GM19397 (cell line): Measurements from ENCODE around the gene KCNIP1.

Experiments used
- ATAC-seq: cut with Tn5 transposase; IDR thresholded peaks from one replicate; pipeline ENCODE4 v1.9.1; 2021; ENCODE audit warnings: mild to moderate bottlenecking, moderate library complexity; ENCODE audit not compliant: unreplicated experiment

Gene KCNIP1

DNA sequence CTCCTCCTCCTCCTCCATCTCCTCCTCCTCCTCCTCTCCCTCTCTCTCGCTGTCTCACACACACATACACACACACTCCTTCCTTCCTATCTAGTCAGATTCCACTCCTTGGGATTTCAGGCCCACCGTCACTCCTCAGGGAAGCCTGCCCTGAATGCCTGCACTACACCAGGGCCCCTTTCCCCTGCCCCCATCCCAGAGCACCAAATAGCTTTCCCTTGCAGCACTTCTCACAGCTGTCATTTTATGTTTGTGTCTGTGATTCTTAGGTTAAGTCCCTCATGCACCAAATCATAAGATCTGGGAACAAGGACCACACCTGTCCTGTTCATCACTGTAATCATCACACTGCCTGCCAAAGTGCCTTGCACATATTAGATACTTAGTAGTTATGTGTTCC, 193.2 kb downstream of the KCNIP1 start:
- no peak for ATAC-seq

GRCh38 chr5:170700503-170700902, 196.7 kb downstream of the KCNIP1 start:
- ATAC-seq, result no peak

- ATAC-seq, result no peak
Measured at GRCh38 chr5:170701334-170701733, 197.5 kb downstream of the KCNIP1 start.

- no peak for ATAC-seq
Measured at GRCh38 chr5:170704417-170705192, 200.8 kb downstream of the KCNIP1 start.

DNA sequence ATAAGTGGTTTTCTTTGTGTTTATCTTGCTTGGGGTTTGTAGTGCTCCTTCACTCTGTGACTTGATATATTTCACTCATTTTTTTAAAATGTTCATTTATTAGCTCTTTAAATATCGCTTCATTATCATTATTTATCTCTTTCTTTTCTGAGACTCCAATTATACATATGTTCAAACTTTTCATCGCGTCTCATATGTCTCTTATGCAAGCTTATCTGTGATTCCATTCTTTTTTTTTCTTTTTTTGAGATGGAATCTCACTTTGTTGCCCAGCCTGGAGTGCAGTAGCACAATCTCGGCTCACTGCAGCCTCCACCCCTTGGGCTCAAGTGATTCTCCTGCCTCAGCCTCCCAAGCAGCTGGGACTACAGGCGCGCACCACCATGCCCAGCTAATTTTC, 205.8 kb downstream of the KCNIP1 start:
- ATAC-seq, result no peak

DNA sequence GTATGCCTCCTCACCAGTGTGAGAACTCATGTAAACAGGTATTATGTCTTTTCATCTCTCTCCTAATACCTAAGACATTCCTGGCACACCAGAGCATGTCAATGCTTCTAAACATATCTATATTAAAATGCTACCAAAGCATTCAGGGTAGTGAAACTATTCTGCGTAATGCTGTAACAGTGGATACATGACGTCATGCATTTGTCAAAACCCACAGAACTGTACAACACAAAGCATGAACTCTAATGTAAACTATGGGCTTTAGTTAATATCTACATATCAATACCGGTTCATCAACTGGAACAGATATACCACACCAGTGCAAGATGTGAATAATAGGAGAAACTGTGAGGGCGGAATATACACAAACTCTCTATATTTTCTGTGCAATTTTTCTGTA, 207.5 kb downstream of the KCNIP1 start:
- no peak for ATAC-seq

DNA sequence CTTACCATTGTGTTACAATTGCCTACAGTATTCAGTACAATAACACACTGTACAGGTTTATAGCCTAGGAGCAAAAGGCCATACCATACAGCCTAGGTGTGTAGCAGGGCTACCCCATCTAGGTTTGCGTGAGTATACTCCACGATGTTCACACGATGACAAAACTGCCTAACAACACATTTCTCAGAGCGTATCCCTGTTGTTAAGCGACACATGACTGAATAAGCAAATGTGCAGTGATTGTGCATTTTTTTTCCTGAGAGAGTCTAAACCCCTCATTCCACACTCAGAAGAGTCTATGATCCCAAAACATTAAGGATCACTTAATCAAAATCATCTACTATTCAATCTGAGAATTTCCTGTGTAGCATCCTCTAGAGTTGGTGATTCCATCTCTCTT, 211.3 kb downstream of the KCNIP1 start:
- no peak for ATAC-seq

GRCh38 chr5:170716396-170716795, 212.6 kb downstream of the KCNIP1 start:
- ATAC-seq, result no peak

- ATAC-seq, result no peak
Measured at GRCh38 chr5:170719551-170719950, 215.7 kb downstream of the KCNIP1 start.

DNA sequence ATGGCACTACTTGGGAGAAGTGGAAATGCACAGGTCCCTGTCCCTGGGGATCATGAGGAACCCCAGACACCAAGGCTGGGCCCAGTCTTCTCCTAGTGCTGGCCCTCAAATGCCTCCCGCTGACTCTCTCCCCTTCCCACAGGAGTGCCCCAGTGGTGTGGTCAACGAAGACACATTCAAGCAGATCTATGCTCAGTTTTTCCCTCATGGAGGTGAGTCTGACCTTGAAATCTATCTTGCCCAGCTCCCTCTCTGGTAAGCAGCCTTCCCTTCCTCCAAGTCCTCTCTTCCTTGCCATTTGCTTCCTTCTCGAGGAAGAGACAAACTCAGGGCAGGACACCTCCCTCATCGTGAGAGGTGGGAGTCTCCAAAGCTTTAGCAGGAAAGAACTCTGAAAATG, 216.4 kb downstream of the KCNIP1 start:
- ATAC-seq, result no peak

DNA sequence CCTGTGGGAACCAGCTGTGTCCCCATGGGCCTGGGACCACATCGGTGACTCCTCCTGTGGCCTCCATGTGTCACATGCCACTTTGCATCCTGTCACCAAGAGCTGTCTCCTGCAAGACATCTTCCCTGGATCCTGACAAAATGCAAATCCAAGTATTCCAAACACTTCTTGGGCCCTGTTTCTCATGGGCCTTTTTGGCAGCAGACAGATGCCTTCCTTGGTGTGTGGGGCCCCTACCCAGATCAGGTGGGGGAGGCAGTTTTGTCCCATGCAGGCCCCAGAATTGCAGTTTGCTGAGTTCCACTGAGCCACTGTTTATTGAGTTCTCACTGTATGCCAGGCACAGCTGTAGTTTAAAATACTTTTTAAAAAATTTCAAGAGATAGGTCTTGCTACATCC, 217.2 kb downstream of the KCNIP1 start:
- no peak for ATAC-seq

DNA sequence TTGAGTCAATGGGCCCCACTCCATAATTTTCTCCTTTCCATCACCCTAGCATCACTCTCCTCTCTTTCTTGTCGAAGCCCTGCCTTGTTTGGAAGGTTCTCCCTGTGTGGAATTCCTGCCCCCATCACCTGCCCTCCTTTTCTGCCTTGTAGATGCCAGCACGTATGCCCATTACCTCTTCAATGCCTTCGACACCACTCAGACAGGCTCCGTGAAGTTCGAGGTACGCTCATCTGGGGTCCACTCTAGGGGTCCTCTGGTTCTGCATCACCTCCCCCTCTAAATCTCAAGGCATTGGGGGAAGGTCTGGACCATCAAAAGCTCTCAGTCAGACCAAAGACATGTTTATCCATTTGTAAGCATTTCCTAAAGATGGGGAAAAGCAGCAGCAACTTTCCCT, 217.9 kb downstream of the KCNIP1 start:
- no peak for ATAC-seq

DNA sequence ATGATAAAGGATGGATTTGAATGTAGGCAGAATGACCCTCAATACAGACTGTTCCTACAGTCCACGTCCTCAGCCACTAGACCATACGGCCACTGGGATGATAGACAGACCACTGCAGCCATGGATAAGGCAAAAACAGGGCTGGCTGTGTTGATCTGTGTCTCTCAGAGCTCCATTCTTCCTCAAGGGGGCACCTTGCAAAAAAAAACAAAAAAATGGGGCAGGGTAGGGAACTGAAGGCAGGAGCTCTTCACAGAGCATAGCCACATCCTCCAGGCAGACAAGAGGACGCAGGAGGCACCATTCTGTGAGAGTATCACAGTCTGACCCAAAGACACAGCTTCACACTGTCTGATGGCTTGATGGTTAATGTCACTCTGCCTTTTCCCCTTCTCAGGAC, 218.5 kb downstream of the KCNIP1 start:
- ATAC-seq, result no peak

- no peak for ATAC-seq
Measured at GRCh38 chr5:170731052-170731451, 227.2 kb downstream of the KCNIP1 start.

DNA sequence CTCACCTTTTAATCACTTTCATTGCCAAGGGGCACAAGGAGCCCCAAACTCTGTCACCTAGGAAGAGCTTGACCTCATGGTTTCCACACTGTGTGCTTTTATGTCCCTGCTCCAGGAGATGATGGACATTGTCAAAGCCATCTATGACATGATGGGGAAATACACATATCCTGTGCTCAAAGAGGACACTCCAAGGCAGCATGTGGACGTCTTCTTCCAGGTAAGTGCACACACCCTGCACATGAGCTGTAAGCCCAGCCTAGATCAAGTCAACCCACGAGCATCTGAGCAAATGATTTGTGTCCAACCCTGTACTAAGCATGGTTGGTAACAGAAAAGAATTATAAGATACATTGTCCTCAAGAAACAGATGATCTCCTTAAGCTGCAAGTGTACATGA, 228.9 kb downstream of the KCNIP1 start:
- ATAC-seq, result no peak

GRCh38 chr5:170736966-170737365, 233.1 kb downstream of the KCNIP1 start:
- no peak for ATAC-seq

GRCh38 chr5:170737591-170737990, 233.8 kb downstream of the KCNIP1 start:
- ATAC-seq, result no peak

DNA sequence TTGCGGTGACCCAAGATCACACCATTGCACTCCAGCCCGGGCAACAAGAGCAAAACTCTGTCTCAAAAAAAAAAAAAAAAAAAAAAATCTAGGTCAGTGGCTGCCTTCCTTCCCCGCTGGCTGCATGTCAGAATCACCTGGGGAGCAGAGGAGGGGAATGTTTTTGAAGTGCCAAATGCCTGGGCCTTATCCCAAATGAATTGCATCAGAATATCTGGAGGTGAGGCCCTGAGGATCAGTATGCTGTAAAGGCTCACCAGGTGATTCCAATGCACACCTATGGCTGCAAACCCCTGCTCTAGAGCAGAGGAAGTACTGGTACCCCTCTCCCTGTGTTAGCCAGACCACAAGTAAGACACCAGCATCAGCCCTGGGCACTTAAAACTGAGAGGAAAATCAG, 235.0 kb downstream of the KCNIP1 start:
- no peak for ATAC-seq

DNA sequence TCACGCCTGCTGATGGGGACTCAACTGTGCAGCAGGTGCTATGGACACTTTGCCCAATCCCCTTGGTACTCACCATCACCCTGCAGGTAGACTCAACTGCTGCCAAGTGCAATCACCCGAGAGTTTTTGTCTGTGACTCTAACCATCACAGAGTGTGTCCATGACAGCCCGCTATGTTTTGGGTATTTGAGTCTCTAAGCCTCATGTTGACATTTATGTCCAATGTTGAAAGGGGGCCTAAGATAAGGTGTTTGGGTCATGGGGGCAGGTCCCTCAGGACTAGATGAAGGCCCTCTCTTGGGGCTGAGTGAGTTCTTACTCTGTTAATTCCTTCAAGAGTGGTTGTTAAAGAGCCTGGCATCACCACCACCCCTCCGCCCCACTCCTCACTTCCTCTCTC, 235.6 kb downstream of the KCNIP1 start:
- no peak for ATAC-seq

GRCh38 chr5:170740551-170741205, 236.9 kb downstream of the KCNIP1 start:
- no peak for ATAC-seq

DNA sequence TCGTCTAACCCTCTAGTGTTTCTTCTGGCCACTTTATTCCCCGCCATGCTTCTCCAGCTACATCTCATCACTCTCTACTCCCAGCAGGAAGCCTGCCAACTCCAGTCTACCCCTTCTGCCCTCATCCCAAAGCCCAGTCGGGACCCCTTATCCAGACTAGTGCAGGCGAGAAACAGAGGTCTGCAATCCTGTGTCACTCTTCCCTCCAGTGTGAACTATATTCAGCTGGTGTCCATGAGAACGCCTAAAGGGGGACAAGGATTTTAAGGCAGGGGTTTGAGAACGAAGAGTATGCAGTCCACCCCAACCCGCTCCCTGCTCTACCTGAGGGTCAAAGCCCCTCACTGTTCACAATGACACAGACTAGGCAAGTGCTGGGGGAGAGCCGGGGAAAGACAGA, 238.0 kb downstream of the KCNIP1 start:
- no peak for ATAC-seq

DNA sequence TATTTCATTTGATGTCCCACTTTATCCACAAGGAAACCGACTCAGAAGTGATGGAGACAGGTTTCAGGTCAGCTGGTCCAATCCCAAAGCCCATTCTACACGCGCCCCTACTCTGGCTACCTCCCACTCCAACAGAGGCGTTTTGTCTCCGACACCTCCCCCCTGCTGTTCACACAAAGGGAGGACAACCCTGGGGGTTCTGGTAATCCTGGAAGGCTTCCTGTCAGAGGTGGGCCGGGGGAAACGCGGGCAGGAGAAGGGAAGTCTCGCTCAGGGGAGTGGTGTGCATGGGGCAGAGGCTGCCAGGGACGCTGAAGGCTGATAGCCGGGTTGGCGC, 240.0 kb downstream of the KCNIP1 start:
- ATAC-seq, result no peak
